Inflammatory macrophage treated with lipopolysaccharide for 1 hour (primary cell): ENCODE data around the gene ASCC1.
"Not testable (repeated sequence)": the region's sequence is repeated elsewhere in the genome, so short reads cannot be mapped to it uniquely, and the experiment has no call there.

Experiments used
- DNase-seq, 2 donors: peaks; one replicate each; pipeline ENCODE4 v3.0.0-alpha.2; 2020 to 2022

Gene ASCC1

GRCh38 chr10:72215611-72216549, at the start of gene ASCC1, which contains the start of gene ANAPC16:
Gene ASCC1, minus strand, starts transcription at chr10:72216276. Its CDS starts 2,978 bp downstream, at chr10:72213298.
Gene ANAPC16, plus strand, starts transcription at chr10:72216012. Its CDS starts 7,903 bp downstream, at chr10:72223915.
- peak; percentile 86 to 94 for DNase-seq

- no peak for DNase-seq
Measured at GRCh38 chr10:72265508-72265907, 49.4 kb upstream of the ASCC1 start.

GRCh38 chr10:72264536-72264935, 48.5 kb upstream of the ASCC1 start:
- DNase-seq, result peak; percentile 53 to 74

GRCh38 chr10:72263613-72264241, 47.7 kb upstream of the ASCC1 start:
- DNase-seq, result no peak

- DNase-seq, result no peak
Measured at GRCh38 chr10:72261784-72262404, 45.8 kb upstream of the ASCC1 start.

GRCh38 chr10:72260976-72261783, 45.1 kb upstream of the ASCC1 start:
- peak; percentile 41 to 47 for DNase-seq

- DNase-seq, result peak in 1 of 2 donors; percentile 41
Measured at GRCh38 chr10:72260239-72260975, 44.3 kb upstream of the ASCC1 start.

- DNase-seq, result peak in 1 of 2 donors; percentile 33
Measured at GRCh38 chr10:72259491-72260238, 43.6 kb upstream of the ASCC1 start.

GRCh38 chr10:72258617-72259016, 42.5 kb upstream of the ASCC1 start:
- no peak for DNase-seq

GRCh38 chr10:72257051-72257892, 41.2 kb upstream of the ASCC1 start:
- peak; percentile 91 to 97 for DNase-seq

- no peak for DNase-seq
Measured at GRCh38 chr10:72255977-72256729, 40.1 kb upstream of the ASCC1 start.

- DNase-seq, result peak; percentile 35 to 51
Measured at GRCh38 chr10:72254813-72255568, 38.9 kb upstream of the ASCC1 start.

- DNase-seq, result no peak
Measured at GRCh38 chr10:72253578-72253977, 37.5 kb upstream of the ASCC1 start.

- DNase-seq, result no peak
Measured at GRCh38 chr10:72252972-72253371, 36.9 kb upstream of the ASCC1 start.

- no peak for DNase-seq
Measured at GRCh38 chr10:72251635-72252034, 35.6 kb upstream of the ASCC1 start.

- no peak for DNase-seq
Measured at GRCh38 chr10:72250666-72251065, 34.6 kb upstream of the ASCC1 start.

- not testable (repeated sequence) for DNase-seq
Measured at GRCh38 chr10:72249176-72249862, 33.2 kb upstream of the ASCC1 start.
